GM13976 (cell line): ENCODE data around the gene NEO1.

ENCODE experiments used
- DNase-seq: peaks from one replicate; pipeline ENCODE4 v3.0.0; 2012; ENCODE audit warnings: low spot score
- in situ Hi-C: fragments of 300-500 bp; cut with MboI; formaldehyde crosslinking; loops from one replicate; pipeline ENCODE4 v1.12.0; 2022; ENCODE audit warnings: low sequenced_read_pairs, mixed read lengths, inconsistent platforms; ENCODE audit not compliant: unreplicated experiment
- TF ChIP-seq, protein P1 (sequence below): IDR thresholded peaks from 2 replicates; pipeline ENCODE4 v1.5.1; 2012; ENCODE audit warnings: borderline replicate concordance, mild to moderate bottlenecking; ENCODE audit not compliant: insufficient read depth; ENCODE audit errors: extremely low read depth, missing control alignments, control extremely low read depth

The NEO1 gene, protein sequence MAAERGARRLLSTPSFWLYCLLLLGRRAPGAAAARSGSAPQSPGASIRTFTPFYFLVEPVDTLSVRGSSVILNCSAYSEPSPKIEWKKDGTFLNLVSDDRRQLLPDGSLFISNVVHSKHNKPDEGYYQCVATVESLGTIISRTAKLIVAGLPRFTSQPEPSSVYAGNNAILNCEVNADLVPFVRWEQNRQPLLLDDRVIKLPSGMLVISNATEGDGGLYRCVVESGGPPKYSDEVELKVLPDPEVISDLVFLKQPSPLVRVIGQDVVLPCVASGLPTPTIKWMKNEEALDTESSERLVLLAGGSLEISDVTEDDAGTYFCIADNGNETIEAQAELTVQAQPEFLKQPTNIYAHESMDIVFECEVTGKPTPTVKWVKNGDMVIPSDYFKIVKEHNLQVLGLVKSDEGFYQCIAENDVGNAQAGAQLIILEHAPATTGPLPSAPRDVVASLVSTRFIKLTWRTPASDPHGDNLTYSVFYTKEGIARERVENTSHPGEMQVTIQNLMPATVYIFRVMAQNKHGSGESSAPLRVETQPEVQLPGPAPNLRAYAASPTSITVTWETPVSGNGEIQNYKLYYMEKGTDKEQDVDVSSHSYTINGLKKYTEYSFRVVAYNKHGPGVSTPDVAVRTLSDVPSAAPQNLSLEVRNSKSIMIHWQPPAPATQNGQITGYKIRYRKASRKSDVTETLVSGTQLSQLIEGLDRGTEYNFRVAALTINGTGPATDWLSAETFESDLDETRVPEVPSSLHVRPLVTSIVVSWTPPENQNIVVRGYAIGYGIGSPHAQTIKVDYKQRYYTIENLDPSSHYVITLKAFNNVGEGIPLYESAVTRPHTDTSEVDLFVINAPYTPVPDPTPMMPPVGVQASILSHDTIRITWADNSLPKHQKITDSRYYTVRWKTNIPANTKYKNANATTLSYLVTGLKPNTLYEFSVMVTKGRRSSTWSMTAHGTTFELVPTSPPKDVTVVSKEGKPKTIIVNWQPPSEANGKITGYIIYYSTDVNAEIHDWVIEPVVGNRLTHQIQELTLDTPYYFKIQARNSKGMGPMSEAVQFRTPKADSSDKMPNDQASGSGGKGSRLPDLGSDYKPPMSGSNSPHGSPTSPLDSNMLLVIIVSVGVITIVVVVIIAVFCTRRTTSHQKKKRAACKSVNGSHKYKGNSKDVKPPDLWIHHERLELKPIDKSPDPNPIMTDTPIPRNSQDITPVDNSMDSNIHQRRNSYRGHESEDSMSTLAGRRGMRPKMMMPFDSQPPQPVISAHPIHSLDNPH (N-terminal part only)

GRCh38 chr15:73051807-73052652, at the start of gene NEO1:
TSS of gene NEO1 (plus strand) at chr15:73052463. CDS start at chr15:73052676, 213 bp downstream.
- TF ChIP-seq, protein P1, sequence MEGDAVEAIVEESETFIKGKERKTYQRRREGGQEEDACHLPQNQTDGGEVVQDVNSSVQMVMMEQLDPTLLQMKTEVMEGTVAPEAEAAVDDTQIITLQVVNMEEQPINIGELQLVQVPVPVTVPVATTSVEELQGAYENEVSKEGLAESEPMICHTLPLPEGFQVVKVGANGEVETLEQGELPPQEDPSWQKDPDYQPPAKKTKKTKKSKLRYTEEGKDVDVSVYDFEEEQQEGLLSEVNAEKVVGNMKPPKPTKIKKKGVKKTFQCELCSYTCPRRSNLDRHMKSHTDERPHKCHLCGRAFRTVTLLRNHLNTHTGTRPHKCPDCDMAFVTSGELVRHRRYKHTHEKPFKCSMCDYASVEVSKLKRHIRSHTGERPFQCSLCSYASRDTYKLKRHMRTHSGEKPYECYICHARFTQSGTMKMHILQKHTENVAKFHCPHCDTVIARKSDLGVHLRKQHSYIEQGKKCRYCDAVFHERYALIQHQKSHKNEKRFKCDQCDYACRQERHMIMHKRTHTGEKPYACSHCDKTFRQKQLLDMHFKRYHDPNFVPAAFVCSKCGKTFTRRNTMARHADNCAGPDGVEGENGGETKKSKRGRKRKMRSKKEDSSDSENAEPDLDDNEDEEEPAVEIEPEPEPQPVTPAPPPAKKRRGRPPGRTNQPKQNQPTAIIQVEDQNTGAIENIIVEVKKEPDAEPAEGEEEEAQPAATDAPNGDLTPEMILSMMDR: no peak
- peak; percentile 77 for DNase-seq
- in situ Hi-C loops: no loop called here

GRCh38 chr15:73004462-73004861, 47.8 kb upstream of the NEO1 start:
- no peak for DNase-seq
- TF ChIP-seq, protein P1: no peak
- in situ Hi-C loops: no loop called here

DNA sequence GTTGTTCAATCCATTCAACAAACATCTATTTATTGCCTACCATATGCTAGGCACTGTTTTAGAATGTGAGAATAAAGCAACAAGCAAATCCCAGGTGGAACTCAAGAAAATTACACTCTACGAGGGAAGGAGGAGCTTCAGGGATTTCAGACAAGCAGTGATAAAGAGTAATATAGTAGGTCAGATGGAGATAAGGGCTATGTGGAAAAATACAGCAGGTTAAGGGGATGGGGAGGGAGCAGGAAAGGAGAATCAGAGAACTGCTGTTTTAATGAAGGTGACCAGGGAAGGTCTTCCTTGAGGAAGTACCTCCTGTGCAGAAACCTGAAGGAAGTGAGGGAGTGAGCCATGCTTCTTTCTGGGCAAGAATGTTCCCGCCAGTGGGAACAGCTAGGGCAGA, 47.2 kb upstream of the NEO1 start:
- DNase-seq: no peak
- TF ChIP-seq, protein P1: no peak
- in situ Hi-C loops: no loop called here

GRCh38 chr15:73005446-73005845, 46.8 kb upstream of the NEO1 start:
- TF ChIP-seq, protein P1: no peak
- in situ Hi-C loops: no loop called here
- DNase-seq: no peak

GRCh38 chr15:73006523-73006922, 45.7 kb upstream of the NEO1 start:
- in situ Hi-C loops: no loop called here
- TF ChIP-seq, protein P1: no peak

More at GRCh38 chr15:73006523-73006922, 45.7 kb upstream of the NEO1 start:
- no peak for DNase-seq
